Gastrocnemius medialis (tissue), 4 donors: Measurements from ENCODE around the gene BORCS5. TPM values are rescaled to one million over a fixed set of nuclear protein-coding genes. Genes with fewer than 3 reads are reported as not detected.
A peak's percentile ranks its signal among the peaks of the same experiment; 100 is the strongest.

ENCODE experiments used
- ATAC-seq, 2 donors: fragments of 150-250 bp; one replicate each; pipeline ENCODE4 v1.9.1; 2016
- DNase-seq, 2 donors: peaks; one replicate each; pipeline ENCODE4 v3.0.0-alpha.2; 2019
- H3K27ac ChIP-seq, 4 donors: fragments of 200-600 bp; sonication (generic); 1 replicate in 1 of 4; 2 replicates in 3 of 4; pipeline ENCODE4 v1.5.1; 2016 to 2018; ENCODE audit warnings: mild to moderate bottlenecking in 2 of 4, moderate library complexity in 1 of 4
- H3K27me3 ChIP-seq, 3 donors: fragments of 200-600 bp; sonication (generic) in 2 of 3; 1 replicate in 1 of 3; 2 replicates in 2 of 3; pipeline versions ENCODE4 v1.5.1 to v1.6.0; 2016 to 2019; ENCODE audit warnings: mild to moderate bottlenecking in 1 of 3, moderate library complexity in 1 of 3
- H3K36me3 ChIP-seq, 2 donors: fragments of 200-600 bp; sonication (generic) in 1 of 2; one replicate each; pipeline ENCODE4 v1.5.1; 2017 to 2018
- H3K4me1 ChIP-seq, 2 donors: fragments of 200-600 bp; sonication (generic) in 1 of 2; one replicate each; pipeline ENCODE4 v1.5.1; 2016 to 2017; ENCODE audit warnings: mild to moderate bottlenecking in 2 of 2
- H3K4me3 ChIP-seq, 4 donors: fragments of 200-600 bp; sonication (generic) in 3 of 4; 1 replicate in 1 of 4; 2 replicates in 3 of 4; pipeline ENCODE4 v1.5.1; 2016 to 2019; ENCODE audit warnings: mild to moderate bottlenecking in 2 of 4
- H3K9me3 ChIP-seq, 3 donors: fragments of 200-600 bp; sonication (generic) in 2 of 3; 1 replicate in 1 of 3; 2 replicates in 2 of 3; pipeline ENCODE4 v1.5.1; 2016 to 2019
- CTCF ChIP-seq, 5 experiments: fragments of 450-650 bp in 3 of 5; fragments of 200-600 bp in 2 of 5; sonication (generic) in 2 of 5; IDR thresholded peaks in 4 of 5; conservative IDR thresholded peaks in 1 of 5; 1 replicate in 4 of 5; 2 replicates in 1 of 5; pipeline ENCODE4 v1.5.1; 2016 to 2019; ENCODE audit warnings: antibody characterized with exemption in 5 of 5, mild to moderate bottlenecking in 3 of 5, moderate library complexity in 3 of 5
- POLR2A ChIP-seq, 2 donors: fragments of 450-650 bp; IDR thresholded peaks; one replicate each; pipeline ENCODE4 v1.6.1; 2017; ENCODE audit warnings: antibody characterized with exemption in 2 of 2, mild to moderate bottlenecking in 2 of 2, moderate library complexity in 2 of 2
- in situ Hi-C, 4 donors: fragments of 200-750 bp; cut with MboI; loops; one replicate each; pipeline versions ENCODE4 v1.15.0 to v1.8.0; 2017; ENCODE audit warnings: low sequenced_read_pairs in 4 of 4
- intact Hi-C: fragments of 100-400 bp; cut with DNase I; formaldehyde crosslinking; loops from one replicate; pipeline ENCODE4 v1.15.1; 2023; ENCODE audit warnings: low total_unique reads
- total RNA-seq, 4 donors: library from RNA; depleted of rRNA; stranded (reverse); fragments of >200 nt; gene quantifications; one replicate each; pipeline versions ENCODE4 v1.1.0 to v1.2.3, GENCODE V29; 2016

The BORCS5 gene
- total RNA-seq, 4 donors from 2014 or later, result 13.0 to 13.9 (median 13.4) TPM

GRCh38 chr12:12474931-12475795 is 118.3 kb downstream of the BORCS5 start:
- Histone ChIP-seq H3K27ac (peak overlapping the region; percentile 21 to 48 (median 42)), H3K36me3 (peaks cover 0 to 20% of the 10 kb centered on the region in 2 donors), H3K27me3 (no peaks in the 10 kb centered on the region), H3K9me3 (no peaks in the 10 kb centered on the region), H3K4me1 (peaks cover 0 to 4% of the 10 kb centered on the region in 2 donors), H3K4me3 (no peak overlapping the region)
- no peak for DNase-seq
- peak in 1 of 2 donors; percentile 41 for ATAC-seq
- TF ChIP-seq CTCF (IDR thresholded peaks at IDR 0.05 in 4 of 5, conservative IDR thresholded peaks at IDR 0.05 in 1 of 5), result no peak
- no peak for TF ChIP-seq POLR2A (IDR thresholded peaks at IDR 0.05)
- in situ Hi-C loops (no loop called here), intact Hi-C loops (no loop called here)

- TF ChIP-seq POLR2A (IDR thresholded peaks at IDR 0.05) (no peak), CTCF (IDR thresholded peaks at IDR 0.05 in 4 of 5, conservative IDR thresholded peaks at IDR 0.05 in 1 of 5) (no peak)
- H3K27me3 ChIP-seq, result no peaks in the 10 kb centered on the region
- H3K4me1 ChIP-seq, result peaks cover 0 to 4% of the 10 kb centered on the region in 2 donors
- ATAC-seq (peak; percentile 38 to 52), DNase-seq (peak in 1 of 2 donors; percentile 19)
- H3K9me3 ChIP-seq, result no peaks in the 10 kb centered on the region
- no peak overlapping the region for H3K4me3 ChIP-seq
- peak overlapping the region in 2 of 4 donors; percentile 27 to 31 for H3K27ac ChIP-seq
- H3K36me3 ChIP-seq, result peaks cover 0 to 23% of the 10 kb centered on the region in 2 donors
- intact Hi-C loops (no loop called here), in situ Hi-C loops (no loop called here)
Observed at GRCh38 chr12:12476857-12477531, 120.1 kb downstream of the BORCS5 start.

GRCh38 chr12:12477532-12477890 is 120.6 kb downstream of the BORCS5 start:
- DNase-seq (no peak), ATAC-seq (no peak)
- no peak overlapping the region for H3K4me3 ChIP-seq
- TF ChIP-seq POLR2A (IDR thresholded peaks at IDR 0.05), result no peak
- peaks cover 0 to 23% of the 10 kb centered on the region in 2 donors for H3K36me3 ChIP-seq
- peaks cover 0 to 4% of the 10 kb centered on the region in 2 donors for H3K4me1 ChIP-seq
- intact Hi-C loops, result no loop called here
- H3K9me3 ChIP-seq, result no peaks in the 10 kb centered on the region
- H3K27me3 ChIP-seq, result no peaks in the 10 kb centered on the region
- in situ Hi-C loops, result no loop called here
- H3K27ac ChIP-seq, result no peak overlapping the region

- Histone ChIP-seq H3K9me3 (no peaks in the 10 kb centered on the region), H3K27me3 (no peaks in the 10 kb centered on the region), H3K27ac (no peak overlapping the region), H3K4me1 (peaks cover 0 to 4% of the 10 kb centered on the region in 2 donors), H3K4me3 (no peak overlapping the region), H3K36me3 (peaks cover 0 to 34% of the 10 kb centered on the region in 2 donors)
- in situ Hi-C loops (no loop called here), intact Hi-C loops (no loop called here)
- DNase-seq (no peak), ATAC-seq (no peak)
- TF ChIP-seq CTCF (IDR thresholded peaks at IDR 0.05 in 4 of 5, conservative IDR thresholded peaks at IDR 0.05 in 1 of 5) (no peak), POLR2A (IDR thresholded peaks at IDR 0.05) (no peak)
Observed at GRCh38 chr12:12480074-12480473, 123.2 kb downstream of the BORCS5 start.

GRCh38 chr12:12481631-12482030 is 124.8 kb downstream of the BORCS5 start:
- TF ChIP-seq POLR2A (IDR thresholded peaks at IDR 0.05) (no peak), CTCF (IDR thresholded peaks at IDR 0.05 in 4 of 5, conservative IDR thresholded peaks at IDR 0.05 in 1 of 5) (no peak)
- H3K4me1 ChIP-seq, result peaks cover 0 to 4% of the 10 kb centered on the region in 2 donors
- ATAC-seq, result no peak
- no peak for DNase-seq
- no peak overlapping the region for H3K4me3 ChIP-seq
- no peaks in the 10 kb centered on the region for H3K27me3 ChIP-seq
- no peaks in the 10 kb centered on the region for H3K9me3 ChIP-seq
- intact Hi-C loops, result no loop called here
- H3K36me3 ChIP-seq, result peaks cover 0 to 40% of the 10 kb centered on the region in 2 donors
- in situ Hi-C loops, result no loop called here
- no peak overlapping the region for H3K27ac ChIP-seq
